ENCODE measurements around the gene POT1.

The POT1 gene

GRCh38 chr7:124908259-124908658 lies 21.4 kb downstream of the POT1 start:
- no peak for FAIRE-seq

- FAIRE-seq = no peak
These were observed 22.1 kb downstream of the POT1 start for GRCh38 chr7:124907490-124907889.

GRCh38 chr7:124898531-124898930 lies 31.1 kb downstream of the POT1 start:
- no peak for FAIRE-seq

GRCh38 chr7:124896001-124896400 lies 33.6 kb downstream of the POT1 start:
- FAIRE-seq = no peak

- FAIRE-seq = no peak
These were observed 36.3 kb downstream of the POT1 start for GRCh38 chr7:124893140-124893827.

GRCh38 chr7:124887247-124887646 lies 42.4 kb downstream of the POT1 start:
- FAIRE-seq = no peak

GRCh38 chr7:124881981-124882380 lies 47.6 kb downstream of the POT1 start:
- no peak for FAIRE-seq

GRCh38 chr7:124879771-124880170 lies 49.9 kb downstream of the POT1 start:
- FAIRE-seq = no peak

GRCh38 chr7:124879103-124879502 lies 50.5 kb downstream of the POT1 start:
- no peak for FAIRE-seq

GRCh38 chr7:124874644-124875163 lies 54.9 kb downstream of the POT1 start:
- FAIRE-seq = no peak

GRCh38 chr7:124857672-124858235 lies 71.9 kb downstream of the POT1 start:
- no peak for FAIRE-seq

- peak; percentile 81 for FAIRE-seq
These were observed 73.2 kb downstream of the POT1 start for GRCh38 chr7:124856299-124856888.

- no peak for FAIRE-seq
These were observed 86.3 kb downstream of the POT1 start for GRCh38 chr7:124843336-124843735.

GRCh38 chr7:124840435-124840834 lies 89.2 kb downstream of the POT1 start:
- FAIRE-seq = peak; percentile 53

GRCh38 chr7:124839687-124840086 lies 89.9 kb downstream of the POT1 start:
- no peak for FAIRE-seq

- no peak for FAIRE-seq
These were observed 93.5 kb downstream of the POT1 start for GRCh38 chr7:124836173-124836572.

GRCh38 chr7:124818807-124819206 lies 110.8 kb downstream of the POT1 start:
- FAIRE-seq = no peak

- FAIRE-seq = no peak
These were observed 115.4 kb downstream of the POT1 start for GRCh38 chr7:124813994-124814798.

GRCh38 chr7:124812764-124813163 lies 116.9 kb downstream of the POT1 start:
- no peak for FAIRE-seq

- no peak for FAIRE-seq
These were observed 118.3 kb downstream of the POT1 start for GRCh38 chr7:124811341-124811740.

GRCh38 chr7:124810605-124811004 lies 119.0 kb downstream of the POT1 start:
- no peak for FAIRE-seq

- no peak for FAIRE-seq
These were observed 121.4 kb downstream of the POT1 start for GRCh38 chr7:124808206-124808605.

- no peak for FAIRE-seq
These were observed 128.2 kb downstream of the POT1 start for GRCh38 chr7:124801330-124801895.
